GM21786 (cell line): ENCODE results near the gene CTXN1.

ENCODE experiments used
- ATAC-seq: cut with Tn5 transposase; IDR thresholded peaks from one replicate; pipeline ENCODE4 v1.9.1; 2021; ENCODE audit not compliant: unreplicated experiment

The CTXN1 gene

GRCh38 chr19:7915250-7916102, 10.5 kb downstream of the CTXN1 start:
- no peak for ATAC-seq

- ATAC-seq = no peak
Observed at GRCh38 chr19:7914598-7915045, 11.3 kb downstream of the CTXN1 start, which contains the start of gene TGFBR3L. TGFBR3L (plus strand) TSS chr19:7914830.

DNA sequence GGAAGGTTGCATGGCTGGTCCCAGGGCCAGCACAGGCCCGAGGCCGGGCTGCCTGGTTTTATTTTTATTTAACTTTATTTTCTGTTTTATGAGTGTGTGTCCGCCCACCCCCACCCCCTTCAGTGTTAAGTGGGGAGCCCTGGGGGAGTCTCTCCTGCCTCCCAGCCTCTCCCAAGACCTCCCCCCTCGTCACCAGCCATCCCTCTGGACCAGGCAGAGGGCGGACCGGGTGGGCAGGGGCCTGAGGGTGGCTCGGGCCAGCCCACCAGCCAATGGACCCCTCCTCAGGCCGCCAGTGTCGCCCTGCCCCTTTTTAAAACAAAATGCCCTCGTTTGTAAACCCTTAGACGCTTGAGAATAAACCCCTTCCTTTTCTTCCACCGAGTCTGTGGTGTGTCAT, 11.8 kb downstream of the CTXN1 start:
- no peak for ATAC-seq

DNA sequence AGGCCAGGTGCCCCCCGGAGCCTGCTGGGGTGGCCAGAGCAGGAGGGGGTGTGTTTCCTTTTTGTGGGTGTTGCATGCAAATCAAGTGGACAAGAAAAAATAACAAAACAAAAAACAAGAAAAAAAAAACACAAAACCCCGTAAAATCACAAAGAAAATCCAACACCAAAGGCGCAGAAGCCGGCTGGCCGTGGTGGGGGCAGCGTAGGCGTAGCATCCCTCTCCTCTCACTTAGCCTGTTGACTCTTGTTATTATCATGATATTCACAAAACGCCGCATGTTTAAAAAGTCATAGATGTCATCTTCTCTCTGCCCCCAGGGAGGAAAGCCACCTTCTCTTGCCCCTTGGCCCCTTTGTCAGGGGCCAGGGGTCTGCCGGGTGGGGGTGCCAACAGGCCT, 12.3 kb downstream of the CTXN1 start:
- no peak for ATAC-seq

- no peak for ATAC-seq
Observed at GRCh38 chr19:7912697-7913564, 13.0 kb downstream of the CTXN1 start.

DNA sequence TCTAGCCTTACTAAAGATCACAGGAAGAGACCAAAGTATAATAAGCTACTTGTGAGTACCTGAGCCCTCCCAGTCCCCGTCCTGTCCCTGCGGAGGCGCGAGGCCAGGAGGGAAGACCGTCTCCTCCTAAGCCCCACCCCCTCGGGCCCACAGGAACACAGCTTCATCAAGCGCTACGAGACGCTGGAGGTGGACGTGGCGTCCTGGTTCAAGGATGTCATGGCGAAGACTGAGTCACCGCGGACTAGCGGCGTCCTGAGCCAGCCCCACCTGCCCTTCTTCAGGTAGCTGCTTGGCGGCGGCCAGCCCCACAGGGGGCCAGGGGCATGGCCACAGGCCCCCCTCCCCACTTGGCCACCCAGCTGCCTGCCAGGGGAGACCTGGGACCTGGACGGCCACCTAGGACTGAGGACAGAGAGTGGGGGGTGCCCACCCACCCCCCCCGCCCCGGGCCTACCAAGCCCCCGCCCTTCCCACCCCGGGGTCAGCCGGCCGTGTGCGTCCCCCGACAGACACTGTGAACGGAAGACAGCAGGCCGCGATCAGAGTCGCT, 13.7 kb downstream of the CTXN1 start:
- ATAC-seq = no peak

DNA sequence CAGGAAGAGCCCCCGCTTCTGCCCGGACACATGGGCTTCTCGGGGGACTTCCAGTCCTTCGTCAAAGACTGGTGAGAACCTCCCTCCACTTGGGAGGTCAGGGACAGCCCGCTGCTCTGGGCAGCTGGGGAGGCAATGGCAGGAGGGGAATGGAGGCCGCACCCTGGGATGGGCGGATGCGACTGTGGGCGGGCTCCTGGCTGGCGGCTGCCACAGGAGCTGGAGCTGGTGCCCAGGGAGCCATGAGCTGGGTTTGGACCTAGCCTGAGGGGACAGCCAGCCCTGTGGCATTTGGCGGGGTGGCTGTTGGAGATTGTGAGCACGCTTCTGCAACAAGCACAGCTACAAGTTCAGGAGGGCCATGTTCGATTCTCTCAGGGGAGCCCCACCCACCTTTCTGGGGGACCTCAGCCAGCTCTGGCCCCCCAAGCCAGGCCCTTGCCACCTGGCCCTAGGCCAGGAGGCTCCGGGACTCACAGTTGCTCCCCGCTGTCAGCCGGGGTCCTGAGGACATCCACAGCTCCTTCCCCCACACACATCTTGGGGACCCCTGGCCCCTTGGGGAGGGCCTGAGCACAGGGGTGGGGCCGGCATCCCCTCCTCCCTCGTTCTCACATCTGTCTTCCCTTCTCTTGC, 14.3 kb downstream of the CTXN1 start:
- ATAC-seq = no peak

GRCh38 chr19:7910321-7911161, 15.4 kb downstream of the CTXN1 start:
- ATAC-seq = no peak

GRCh38 chr19:7909471-7910067, 16.4 kb downstream of the CTXN1 start:
- ATAC-seq = no peak

- no peak for ATAC-seq
Observed at GRCh38 chr19:7908742-7909461, 17.0 kb downstream of the CTXN1 start.

DNA sequence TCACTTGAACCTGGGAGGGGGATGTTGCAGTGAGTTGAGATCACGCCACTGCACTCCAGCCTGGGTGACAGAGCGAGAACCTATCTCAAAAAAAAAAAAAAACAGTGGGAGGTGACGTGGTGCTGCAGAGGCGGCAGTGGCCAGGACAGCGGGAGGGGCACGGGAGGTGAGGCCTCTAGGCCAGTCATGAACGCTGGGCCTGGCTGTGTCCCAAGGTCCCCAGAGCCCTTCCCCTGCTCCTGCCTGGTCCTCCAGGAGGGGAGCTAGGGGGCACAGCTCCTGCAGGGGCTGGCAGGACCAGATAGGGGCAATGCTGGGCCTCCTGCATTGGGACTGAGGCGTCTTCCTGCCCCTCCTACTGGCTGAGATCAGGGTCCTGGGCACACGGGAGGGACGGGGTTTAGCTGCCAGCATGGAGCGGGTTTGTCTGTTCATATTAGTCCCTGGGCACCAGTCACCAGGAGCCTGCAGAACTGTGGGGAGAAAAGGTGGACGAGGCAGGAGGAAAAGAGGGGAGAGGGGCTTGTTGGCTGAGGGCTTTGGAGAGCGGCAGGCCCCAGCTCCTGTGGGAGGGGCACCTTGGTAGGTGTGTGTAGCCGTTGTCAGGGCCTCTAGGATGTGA, 17.7 kb downstream of the CTXN1 start:
- ATAC-seq = no peak

DNA sequence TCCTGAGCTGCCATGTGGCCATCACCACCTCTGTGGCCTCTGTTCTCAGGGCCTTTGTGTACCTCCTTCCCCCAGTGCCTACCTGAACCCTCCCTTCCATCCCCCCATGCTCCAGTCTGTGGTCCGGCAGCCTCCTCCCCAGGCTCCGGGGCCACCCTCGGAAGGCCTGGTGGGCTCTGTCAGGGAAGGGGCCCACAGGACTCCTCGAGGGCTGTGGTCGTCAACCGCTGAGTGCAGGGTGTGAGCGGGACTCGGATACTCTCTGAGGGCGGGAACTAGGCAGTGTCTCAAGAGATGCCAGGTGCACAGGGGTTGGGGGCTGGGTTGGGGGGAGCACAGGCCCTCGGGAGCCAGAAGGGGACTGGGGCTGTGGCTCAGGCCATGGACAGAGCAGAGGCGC, 18.4 kb downstream of the CTXN1 start:
- no peak for ATAC-seq

DNA sequence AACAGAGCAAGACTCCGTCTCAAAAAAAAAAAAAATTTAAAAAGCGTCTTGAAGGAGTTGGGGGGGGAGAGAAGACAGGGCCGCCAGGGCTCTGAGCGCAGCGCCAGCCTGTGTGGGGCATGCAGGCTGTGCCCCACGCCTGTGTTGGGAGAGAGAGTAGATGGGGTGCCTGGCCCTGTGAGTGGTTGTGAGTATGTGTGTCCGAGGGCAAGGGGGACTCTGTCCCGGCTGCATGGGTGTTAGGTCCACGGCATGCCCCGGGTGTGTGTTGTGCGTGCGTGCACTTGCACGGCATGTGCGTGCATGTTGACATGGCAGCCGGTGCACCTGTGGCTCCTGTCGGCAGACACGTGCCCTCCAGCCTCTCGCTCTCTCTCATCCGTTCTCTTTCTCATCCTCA, 18.8 kb downstream of the CTXN1 start:
- no peak for ATAC-seq

DNA sequence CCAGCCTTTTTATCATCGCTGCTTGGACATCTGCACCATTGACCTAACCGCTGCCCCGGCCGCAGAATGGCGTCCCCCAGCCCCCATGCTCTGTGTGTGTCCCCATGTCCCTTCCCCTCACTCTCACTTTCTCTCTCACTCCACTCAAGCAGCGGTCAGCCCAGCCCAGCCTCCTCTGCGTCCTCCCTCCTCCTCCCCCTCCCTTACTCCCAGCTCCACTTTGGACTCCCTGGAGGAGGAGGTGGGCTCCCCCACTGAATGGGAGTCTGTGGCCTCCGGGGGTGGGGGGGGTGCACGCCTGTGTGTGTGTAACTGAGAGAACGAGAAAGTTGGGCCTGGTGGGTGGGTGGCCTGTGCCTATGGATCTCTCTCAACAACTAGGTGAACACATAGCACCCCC, 20.1 kb downstream of the CTXN1 start:
- ATAC-seq = no peak

- no peak for ATAC-seq
Observed at GRCh38 chr19:7905268-7905667, 20.7 kb downstream of the CTXN1 start.

DNA sequence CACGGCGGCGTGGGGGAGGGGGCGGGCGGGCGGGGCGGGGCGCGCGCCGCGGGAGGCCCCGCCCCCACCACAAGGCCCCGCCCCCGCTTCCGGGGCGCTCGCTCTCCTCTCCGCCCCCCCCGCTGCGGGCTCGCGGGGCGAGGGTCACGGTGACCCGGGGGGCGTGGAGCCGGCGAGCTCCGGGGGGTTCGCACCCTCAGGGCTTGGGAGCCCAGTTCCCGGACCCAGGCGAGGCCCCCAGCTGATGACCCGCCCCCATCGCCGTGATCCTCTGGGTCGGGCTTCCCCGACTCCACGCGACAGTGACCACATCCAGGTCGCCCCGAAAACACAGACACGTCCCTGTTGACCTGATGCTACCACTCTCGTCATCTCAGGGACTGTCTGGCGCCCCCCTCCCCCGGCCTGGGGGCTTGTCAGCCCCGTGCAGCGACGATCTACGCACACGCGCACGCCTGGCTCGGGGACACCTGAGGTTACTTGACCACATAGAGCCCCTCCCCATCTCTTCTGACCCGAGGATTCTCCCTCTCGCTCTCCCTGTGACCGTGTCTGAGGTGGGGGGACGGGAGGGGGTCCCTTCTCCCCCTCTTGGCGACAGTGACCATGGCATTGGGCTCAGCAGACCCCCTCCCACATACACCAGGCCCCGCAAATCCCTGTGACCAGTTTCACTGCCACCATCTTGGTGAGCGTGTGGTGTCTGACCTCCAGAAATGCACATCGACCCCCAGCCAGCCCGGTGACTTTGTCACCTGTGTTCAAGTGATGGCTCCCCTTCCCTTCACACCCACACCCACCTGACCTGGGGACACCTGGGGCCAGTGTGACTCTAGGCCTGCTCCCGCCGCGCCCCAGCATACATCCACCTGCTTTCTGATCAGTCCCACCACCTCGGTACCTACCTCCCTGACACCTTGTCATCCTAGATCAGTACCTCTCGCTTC, 21.6 kb downstream of the CTXN1 start:
- ATAC-seq = no peak

GRCh38 chr19:7903244-7904073, 22.5 kb downstream of the CTXN1 start, which contains the start of gene MAP2K7:
MAP2K7 (plus strand) TSS chr19:7903877; CDS start chr19:7903945, 68 bp downstream.
- peak; percentile 96 for ATAC-seq
